ENCODE data around the gene RBP5.
A peak's percentile ranks its signal among the peaks of the same experiment; 100 is the strongest.
"Not testable (repeated sequence)": the region's sequence is repeated elsewhere in the genome, so short reads cannot be mapped to it uniquely, and the experiment has no call there.

The RBP5 gene

GRCh38 chr12:7121324-7121723 is 7.4 kb downstream of the RBP5 start:
- DNase-seq = no peak

DNA sequence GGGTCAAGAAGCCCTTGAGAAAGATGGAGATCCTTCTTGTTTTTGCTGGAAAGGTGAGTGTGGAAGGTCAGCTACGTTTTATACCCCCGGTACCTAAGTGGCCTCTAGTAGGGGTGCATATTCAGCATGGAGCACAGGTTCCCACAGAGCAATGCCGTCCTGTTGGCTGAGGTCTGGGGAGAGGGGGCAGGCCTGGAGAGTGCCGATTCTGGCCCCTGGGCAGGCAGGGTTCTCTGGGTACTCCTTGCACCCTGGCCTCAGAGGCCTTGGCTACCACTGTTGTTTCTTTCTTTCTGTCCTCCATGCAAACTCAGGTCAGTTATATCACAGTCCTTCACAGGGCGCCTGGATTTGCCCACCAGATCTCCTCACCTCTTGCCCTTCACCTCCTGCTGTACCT is 8.5 kb downstream of the RBP5 start:
- no peak for DNase-seq

DNA sequence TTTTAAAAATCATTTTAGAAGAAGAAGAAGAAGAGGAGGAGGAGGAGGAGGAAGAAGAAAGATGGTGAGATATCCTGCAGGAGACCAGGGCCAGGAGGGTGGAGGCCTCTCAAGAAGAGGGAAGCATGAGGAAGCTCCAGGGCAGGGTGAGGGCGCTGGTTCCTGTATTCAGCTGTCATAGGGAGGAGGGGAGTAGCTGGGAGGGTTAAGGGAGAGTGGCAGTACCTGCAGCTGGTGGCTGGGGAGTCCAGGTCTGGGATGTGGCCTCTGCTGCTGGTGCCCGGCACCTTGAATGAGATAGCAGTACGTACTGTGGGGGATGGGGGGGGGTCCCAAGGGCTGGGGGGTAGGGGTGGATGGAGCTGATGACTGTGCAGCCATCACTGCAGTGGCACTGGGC is 9.8 kb downstream of the RBP5 start:
- DNase-seq = no peak

DNA sequence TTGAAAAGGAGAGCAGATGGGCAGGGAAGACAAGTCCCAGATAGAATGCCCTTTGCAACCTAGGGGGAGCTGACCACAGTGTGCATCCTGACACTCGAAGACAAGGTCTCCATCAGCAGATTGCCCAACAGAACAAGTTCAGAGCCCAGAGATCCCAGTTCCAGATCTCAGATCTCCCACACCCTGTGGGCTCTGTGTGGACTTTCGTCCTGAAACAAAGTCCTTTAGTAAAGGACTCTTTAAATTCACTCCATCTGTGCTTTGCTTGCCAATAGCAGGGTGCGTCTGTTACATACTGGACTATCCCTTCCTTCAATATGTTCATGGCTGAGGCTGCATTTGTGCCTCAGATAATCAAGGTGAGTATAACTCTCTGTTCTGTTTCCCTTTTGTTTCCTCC is 11.0 kb downstream of the RBP5 start:
- no peak for DNase-seq

GRCh38 chr12:7116916-7117315 is 11.8 kb downstream of the RBP5 start:
- DNase-seq = no peak

DNA sequence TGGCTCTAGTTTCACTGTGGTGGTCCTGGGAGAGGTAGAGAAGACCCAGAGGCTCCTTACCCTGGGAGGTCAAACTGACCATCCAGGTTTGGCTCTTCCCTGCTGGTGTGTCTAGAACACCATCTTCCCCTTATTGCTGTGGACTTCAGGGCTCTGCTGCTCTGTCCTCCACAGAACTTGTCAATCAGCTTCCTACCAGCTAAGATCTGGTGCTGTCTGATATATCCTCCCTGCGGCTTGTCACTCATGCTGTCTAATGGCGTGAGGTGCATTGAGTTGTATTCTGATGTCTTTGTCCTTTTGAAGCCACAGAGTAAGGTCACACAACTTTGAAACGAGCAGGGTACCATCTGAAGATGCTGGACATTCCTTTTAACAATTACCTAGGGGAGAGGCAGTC is 12.5 kb downstream of the RBP5 start:
- no peak for DNase-seq

GRCh38 chr12:7114851-7115250 is 13.8 kb downstream of the RBP5 start:
- no peak for DNase-seq

- no peak for DNase-seq
Measured at GRCh38 chr12:7114008-7114407, 14.7 kb downstream of the RBP5 start.

DNA sequence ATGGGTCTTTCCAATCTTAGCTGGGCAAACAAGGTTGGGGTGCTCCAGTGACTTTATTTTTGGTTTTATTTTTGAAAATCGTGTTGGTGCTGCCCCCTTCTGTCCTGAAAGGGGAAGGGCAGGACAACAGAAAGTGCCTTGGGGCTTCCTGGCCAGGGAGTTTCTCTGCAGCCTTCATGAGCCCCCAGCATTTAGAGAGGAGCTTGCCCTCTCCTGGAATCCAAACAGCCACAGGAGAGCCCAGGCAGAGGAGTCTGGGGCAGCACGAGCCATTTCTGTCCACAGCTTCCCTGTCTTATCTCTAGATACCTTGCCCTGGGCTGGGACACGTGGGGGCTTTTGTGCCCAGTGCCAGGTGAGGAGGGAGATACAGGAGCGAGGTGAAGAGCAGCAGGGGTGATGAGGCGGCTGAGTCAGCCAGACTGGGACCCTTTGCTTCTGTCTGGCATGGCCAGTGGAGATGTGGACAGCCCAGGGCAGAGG is 15.3 kb downstream of the RBP5 start:
- no peak for DNase-seq

GRCh38 chr12:7112041-7112440 is 16.6 kb downstream of the RBP5 start:
- no peak for DNase-seq

DNA sequence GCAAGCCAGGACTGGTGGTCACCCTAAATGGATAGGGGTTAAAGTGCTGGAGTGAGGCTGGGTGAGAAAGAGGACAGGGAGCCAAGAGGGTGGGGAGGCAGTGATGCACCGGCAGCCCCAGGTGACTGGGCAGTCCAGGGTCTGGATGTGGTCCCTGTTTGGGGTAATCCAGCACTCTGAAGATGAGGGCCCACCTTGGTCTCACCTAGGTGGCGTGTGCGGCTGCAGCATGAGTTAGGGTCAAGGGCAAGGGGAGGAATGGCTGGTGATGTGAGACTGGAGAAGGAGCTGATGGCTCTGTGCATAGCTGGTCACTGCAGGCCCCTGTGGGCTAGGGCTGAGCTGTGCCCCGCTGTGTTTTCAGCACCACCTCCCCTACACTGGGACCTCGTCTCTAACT is 18.0 kb downstream of the RBP5 start:
- DNase-seq = no peak

GRCh38 chr12:7109572-7109920 is 19.1 kb downstream of the RBP5 start:
- DNase-seq = no peak

DNA sequence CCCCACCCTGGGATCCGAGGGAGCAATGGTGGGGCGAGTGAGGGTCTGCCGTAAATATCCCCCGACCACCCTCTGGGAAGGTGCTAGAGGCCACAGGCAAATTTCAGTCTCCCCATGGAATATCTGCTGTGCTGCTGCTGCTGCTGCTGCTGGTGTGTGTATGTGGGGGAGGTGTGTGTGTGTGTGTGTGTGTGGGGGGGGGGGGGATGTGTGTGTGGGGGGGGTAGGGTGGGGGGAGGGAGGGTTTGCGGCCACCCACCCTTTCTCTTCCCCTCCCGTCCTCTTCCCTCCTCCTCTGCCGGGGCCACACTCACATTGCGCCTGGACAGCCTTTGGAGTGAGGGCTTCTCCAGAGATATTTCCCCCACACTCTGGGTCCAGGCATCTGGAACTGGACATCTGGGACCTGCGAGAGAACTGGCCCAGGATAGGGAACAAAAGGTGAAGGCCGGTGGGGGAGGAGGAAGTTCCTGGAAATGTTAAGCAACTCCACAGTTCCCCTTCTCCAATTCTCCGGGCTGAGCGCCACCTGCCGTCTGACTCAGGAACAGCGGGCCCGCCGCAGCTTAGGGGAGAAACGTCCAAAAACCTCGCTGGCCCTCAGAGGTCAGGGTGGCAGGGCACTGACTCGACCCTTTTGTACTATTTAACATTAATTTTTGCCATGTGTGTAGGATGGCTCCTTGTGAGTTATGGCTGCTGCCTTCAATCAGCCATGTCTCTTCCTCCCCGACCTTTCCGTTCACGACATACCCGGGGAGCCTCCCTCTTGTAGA is 19.7 kb downstream of the RBP5 start, which contains the start of gene C1RL:
C1RL (minus strand) TSS at position 419 of the 776 bp plus-strand sequence; CDS start at position 385, 34 bp downstream.
- peak; percentile 36 for DNase-seq

DNA sequence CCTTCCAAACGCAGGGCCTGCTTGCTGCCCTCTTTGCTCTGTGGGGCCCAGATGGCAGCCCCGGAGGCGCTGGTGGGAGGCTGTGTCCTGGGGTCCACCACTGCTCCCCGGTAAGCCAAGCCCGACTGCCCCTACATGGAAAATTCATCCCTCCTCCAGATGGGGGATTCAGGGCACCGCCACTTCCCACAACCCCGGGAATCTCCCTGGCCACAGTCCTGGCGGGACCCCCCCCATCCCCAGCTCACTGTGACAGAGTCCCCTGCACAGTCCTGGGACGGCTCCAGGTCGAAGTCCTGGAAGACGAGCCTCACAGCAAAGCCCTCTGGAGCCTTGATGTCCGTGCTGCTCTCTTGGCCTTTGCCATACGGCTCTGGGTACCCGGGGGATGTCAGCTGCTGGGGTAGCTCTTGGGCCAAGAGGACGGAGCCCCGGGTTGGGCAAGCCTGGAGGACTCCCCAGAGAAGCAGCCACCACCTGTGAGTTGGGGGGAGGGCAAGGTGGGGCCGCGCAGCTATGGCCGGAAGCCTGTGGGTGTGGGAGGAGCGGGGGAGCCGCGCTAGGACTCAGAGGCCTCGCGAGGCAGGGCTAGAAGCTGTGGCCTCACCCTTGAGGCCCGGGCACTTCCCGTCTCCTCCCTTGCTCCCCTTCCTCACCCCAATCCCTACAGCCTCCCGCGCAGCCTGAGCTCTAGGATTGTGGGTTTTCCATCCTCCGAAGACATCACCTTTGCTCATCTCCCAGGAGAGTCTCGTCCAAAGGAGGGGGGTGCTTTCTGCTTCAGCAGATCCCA is 20.5 kb downstream of the RBP5 start:
- DNase-seq = no peak

- DNase-seq = no peak
Measured at GRCh38 chr12:7107636-7108002, 21.1 kb downstream of the RBP5 start.

GRCh38 chr12:7107181-7107580 is 21.5 kb downstream of the RBP5 start:
- DNase-seq = not testable (repeated sequence)

GRCh38 chr12:7106082-7106481 is 22.6 kb downstream of the RBP5 start:
- DNase-seq = no peak

DNA sequence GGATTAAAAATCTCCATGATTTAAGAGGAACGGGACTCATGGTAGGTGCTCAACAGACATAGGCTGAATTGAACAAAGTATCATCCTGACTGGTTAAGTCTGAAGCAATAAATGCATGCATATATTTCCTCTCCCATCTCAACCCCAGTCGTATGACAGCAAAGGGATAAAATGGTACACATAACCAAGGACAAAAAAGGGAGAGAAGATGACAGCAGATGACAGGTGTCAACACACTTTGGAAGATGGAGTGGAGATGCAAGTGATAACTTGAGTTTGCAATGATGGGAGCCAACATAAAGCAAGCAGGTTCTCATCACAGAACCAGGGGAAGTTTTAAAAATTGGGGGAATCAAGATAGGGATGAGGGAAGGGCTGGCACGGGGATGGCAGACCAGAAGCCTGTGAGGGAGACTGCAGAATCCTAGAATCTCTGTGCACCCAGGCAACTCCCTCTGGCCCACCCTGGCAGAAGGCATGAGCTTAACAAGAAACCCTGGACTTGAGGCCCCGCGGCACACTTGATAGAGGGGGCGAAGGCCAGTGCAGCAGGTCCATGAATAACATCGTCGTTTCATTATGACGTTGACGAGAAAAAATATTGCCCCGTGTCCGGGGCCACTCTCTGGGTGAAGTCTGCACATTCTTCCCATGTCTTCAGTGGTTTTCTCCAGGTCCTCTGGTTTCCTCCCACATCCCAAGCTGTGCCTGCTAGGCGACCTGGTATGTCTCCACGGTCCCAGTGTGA is 24.7 kb downstream of the RBP5 start:
- DNase-seq = no peak

DNA sequence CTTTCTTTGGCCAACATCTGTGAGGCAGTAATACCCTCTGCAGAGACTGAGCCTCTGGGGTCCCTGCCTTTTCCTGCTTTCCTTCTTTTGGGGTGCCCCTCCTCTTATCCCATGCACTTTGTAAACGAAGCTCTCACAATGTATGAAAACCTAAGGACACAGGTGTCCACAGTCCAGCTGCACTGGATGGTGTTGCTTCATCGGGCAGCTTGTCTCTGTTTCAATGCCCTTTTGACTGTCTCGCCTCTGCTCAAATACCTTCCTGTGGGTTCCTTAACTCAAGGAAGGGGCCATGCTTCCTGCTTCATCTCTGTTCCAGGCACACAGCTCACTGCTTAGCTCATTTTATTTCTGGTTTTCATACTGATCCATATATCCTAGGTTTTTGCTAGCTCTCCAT is 26.1 kb downstream of the RBP5 start:
- DNase-seq = no peak

DNA sequence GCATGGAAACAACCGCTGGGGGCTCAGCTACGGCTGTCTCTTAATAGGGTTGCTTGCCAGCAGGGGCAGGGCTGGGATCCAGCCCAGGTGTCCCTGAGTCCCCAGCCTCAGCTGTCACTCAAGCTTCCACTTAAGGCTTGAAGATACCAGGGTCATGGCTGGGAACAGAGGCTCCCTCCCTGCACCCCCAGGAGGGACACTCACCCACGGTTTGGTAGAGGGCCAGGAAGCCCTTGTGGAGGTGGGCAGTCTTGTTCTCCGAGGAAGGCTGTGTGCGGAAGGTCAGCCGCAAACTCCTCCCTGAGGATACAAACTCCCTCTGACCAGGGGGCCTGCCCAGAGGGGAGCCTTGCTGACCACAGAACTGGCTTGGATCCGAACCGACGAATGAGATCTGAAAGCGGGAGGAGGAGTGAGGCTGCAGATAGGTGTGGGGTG is 27.0 kb downstream of the RBP5 start:
- no peak for DNase-seq

- no peak for DNase-seq
Measured at GRCh38 chr12:7101047-7101693, 27.5 kb downstream of the RBP5 start.

DNA sequence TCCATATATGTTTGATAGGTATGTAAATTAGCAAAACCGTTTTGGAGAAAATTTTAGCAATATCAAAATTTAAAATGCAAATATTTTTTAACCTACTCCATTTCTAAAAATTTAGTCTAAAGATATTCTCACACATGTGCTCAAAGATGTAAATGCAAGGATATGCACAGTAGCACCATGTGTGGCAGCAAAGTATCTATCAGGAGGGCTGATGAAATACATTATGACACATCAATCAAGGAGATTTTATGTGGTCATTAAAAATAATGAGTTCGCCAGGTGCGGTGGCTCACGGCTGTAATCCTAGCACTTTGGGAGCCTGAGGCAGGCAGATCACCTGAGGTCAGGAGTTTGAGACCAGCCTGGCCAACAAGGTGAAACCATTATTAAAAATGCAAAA is 28.4 kb downstream of the RBP5 start:
- no peak for DNase-seq

All from NCI-H446 treated with DMSO at 0.1 percent for 48 hours (cell line).